ENCODE measurements around the gene PLEKHA7. TPM values are rescaled to one million over a fixed set of nuclear protein-coding genes. Genes with fewer than 3 reads are reported as not detected.
"Not testable (repeated sequence)": the region's sequence is repeated elsewhere in the genome, so short reads cannot be mapped to it uniquely, and the experiment has no call there.

The PLEKHA7 gene
- polyA plus RNA-seq, 1 of the 3 experiments (the other 2 are of a cell fraction), result 0.12 TPM

DNA sequence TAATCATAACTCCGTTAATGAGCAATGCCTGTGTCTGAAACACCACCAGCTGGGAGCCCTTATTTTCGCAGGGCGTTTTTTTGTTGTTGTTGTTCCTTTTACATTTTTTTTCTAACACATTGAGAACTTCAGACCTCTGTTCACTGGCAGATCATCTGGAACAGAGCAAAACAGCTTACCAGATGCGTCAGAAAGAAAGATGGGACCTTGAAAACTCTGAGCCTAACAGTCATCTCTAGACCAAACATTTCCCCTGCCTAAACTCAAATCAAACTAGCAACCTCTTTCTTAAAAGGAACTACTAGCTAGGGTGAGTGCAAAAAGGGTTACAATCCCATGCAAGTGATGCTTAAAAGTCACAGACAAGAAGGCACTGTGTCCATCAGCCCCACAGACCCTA is 93.2 kb downstream of the PLEKHA7 start:
- 51% methylated on average over 4 of the region's 4 CpGs for WGBS (ENCODE audit: low lambda C conversion rate)
- H3K9me3 ChIP-seq, result no peaks in the 10 kb centered on the region
- no peaks in the 10 kb centered on the region for H3K36me3 ChIP-seq (replicated peaks in 1 of 2; ENCODE audit: control insufficient read depth in 1 of 2, insufficient read depth in 2 of 2, low read length in 1 of 2)
- H3K4me3 ChIP-seq (ENCODE audit: low read depth in 2 of 2, low read length in 1 of 2), result no peak overlapping the region
- peaks cover 34% of the 10 kb centered on the region for H3K27me3 ChIP-seq (ENCODE audit: insufficient read depth)
- H3K79me2 ChIP-seq (ENCODE audit: insufficient read depth), result no peaks in the 10 kb centered on the region
- DNase-seq, result no peak
- H3K9me2 ChIP-seq, result no peaks in the 10 kb centered on the region
- H3K4me1 ChIP-seq (ENCODE audit: control insufficient read depth in 1 of 2, insufficient read depth in 2 of 2, low read depth in 1 of 2, low read length in 1 of 2), result peaks cover 0 to 11% of the 10 kb centered on the region in 2 experiments; a peak in 1 of 4 replicates
- TF ChIP-seq, protein P1, sequence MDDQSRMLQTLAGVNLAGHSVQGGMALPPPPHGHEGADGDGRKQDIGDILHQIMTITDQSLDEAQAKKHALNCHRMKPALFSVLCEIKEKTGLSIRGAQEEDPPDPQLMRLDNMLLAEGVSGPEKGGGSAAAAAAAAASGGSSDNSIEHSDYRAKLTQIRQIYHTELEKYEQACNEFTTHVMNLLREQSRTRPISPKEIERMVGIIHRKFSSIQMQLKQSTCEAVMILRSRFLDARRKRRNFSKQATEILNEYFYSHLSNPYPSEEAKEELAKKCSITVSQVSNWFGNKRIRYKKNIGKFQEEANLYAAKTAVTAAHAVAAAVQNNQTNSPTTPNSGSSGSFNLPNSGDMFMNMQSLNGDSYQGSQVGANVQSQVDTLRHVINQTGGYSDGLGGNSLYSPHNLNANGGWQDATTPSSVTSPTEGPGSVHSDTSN (IDR thresholded peaks at IDR 0.05), result no peak
- no peak overlapping the region for H3K9ac ChIP-seq
- H3K27ac ChIP-seq (ENCODE audit: low read depth in 2 of 2, low read length in 1 of 2), result no peak overlapping the region
- ChIA-PET CTCF (interaction anchor here (0.9 to 1.8 kb wide), 3 partner anchors 13 to 142 kb away, joined by 3 to 5 read pairs (median 4); no protein-coding TSS in a partner anchor), POLR2A (no interaction called here)
- H2AFZ ChIP-seq (ENCODE audit: low read depth), result no peak overlapping the region
- H4K20me1 ChIP-seq (ENCODE audit: insufficient read depth), result no peaks in the 10 kb centered on the region
- H3K4me2 ChIP-seq, result no peak overlapping the region
- no peaks in the 10 kb centered on the region for H3F3A ChIP-seq (replicated peaks; ENCODE audit: insufficient read depth)

DNA sequence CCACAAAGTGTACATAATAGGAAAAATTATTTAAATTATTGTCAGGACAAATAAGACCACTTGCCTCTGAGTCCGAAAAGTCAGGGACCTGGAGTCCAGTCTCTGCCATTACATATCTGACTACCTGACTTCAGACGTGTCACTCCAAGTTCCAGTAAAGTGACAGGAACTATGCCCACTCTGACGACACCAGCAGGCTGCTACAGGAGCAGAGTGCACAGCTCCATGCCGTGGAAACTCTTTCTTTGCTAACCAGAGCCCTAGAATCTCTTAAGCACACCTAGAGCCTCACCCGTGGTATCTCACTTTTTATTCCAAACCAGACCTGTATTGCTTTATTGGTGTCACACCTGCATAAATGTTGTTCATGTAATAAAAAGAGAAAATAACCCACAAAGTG is 93.7 kb downstream of the PLEKHA7 start:
- DNase-seq, result no peak
- TF ChIP-seq GABPA (IDR thresholded peaks at IDR 0.05; ENCODE audit: low read depth) (no peak), TAF1 (IDR thresholded peaks at IDR 0.05; ENCODE audit: borderline replicate concordance, low read depth, low read length) (no peak), MXI1 (IDR thresholded peaks at IDR 0.05; ENCODE audit: low read depth, low read length) (no peak), RCOR1 (IDR thresholded peaks at IDR 0.05; ENCODE audit: low read length) (no peak), ELF1 (IDR thresholded peaks at IDR 0.05) (no peak), TCF12 (IDR thresholded peaks at IDR 0.05) (no peak), EZH2phosphoT487 (IDR thresholded peaks at IDR 0.05; ENCODE audit: borderline replicate concordance, low read depth) (no peak), YY1 (IDR thresholded peaks at IDR 0.05; ENCODE audit: low read depth) (no peak), SIN3A (IDR thresholded peaks at IDR 0.05; ENCODE audit: borderline replicate concordance, low read depth, low read length) (no peak), FOXM1 (IDR thresholded peaks at IDR 0.05; ENCODE audit: low read depth) (no peak), NRF1 (IDR thresholded peaks at IDR 0.05; ENCODE audit: low read depth, low read length) (no peak)
- TF ChIP-seq, protein P2, sequence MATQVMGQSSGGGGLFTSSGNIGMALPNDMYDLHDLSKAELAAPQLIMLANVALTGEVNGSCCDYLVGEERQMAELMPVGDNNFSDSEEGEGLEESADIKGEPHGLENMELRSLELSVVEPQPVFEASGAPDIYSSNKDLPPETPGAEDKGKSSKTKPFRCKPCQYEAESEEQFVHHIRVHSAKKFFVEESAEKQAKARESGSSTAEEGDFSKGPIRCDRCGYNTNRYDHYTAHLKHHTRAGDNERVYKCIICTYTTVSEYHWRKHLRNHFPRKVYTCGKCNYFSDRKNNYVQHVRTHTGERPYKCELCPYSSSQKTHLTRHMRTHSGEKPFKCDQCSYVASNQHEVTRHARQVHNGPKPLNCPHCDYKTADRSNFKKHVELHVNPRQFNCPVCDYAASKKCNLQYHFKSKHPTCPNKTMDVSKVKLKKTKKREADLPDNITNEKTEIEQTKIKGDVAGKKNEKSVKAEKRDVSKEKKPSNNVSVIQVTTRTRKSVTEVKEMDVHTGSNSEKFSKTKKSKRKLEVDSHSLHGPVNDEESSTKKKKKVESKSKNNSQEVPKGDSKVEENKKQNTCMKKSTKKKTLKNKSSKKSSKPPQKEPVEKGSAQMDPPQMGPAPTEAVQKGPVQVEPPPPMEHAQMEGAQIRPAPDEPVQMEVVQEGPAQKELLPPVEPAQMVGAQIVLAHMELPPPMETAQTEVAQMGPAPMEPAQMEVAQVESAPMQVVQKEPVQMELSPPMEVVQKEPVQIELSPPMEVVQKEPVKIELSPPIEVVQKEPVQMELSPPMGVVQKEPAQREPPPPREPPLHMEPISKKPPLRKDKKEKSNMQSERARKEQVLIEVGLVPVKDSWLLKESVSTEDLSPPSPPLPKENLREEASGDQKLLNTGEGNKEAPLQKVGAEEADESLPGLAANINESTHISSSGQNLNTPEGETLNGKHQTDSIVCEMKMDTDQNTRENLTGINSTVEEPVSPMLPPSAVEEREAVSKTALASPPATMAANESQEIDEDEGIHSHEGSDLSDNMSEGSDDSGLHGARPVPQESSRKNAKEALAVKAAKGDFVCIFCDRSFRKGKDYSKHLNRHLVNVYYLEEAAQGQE (IDR thresholded peaks at IDR 0.05; ENCODE audit: low read depth, low read length), result no peak
- TF ChIP-seq, protein P3, sequence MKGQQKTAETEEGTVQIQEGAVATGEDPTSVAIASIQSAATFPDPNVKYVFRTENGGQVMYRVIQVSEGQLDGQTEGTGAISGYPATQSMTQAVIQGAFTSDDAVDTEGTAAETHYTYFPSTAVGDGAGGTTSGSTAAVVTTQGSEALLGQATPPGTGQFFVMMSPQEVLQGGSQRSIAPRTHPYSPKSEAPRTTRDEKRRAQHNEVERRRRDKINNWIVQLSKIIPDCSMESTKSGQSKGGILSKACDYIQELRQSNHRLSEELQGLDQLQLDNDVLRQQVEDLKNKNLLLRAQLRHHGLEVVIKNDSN (IDR thresholded peaks at IDR 0.05; ENCODE audit: borderline replicate concordance, low read depth), result no peak
- H3K79me2 ChIP-seq (ENCODE audit: insufficient read depth), result no peaks in the 10 kb centered on the region
- H3K27ac ChIP-seq (ENCODE audit: low read depth in 2 of 2, low read length in 1 of 2), result no peak overlapping the region
- no peaks in the 10 kb centered on the region for H3K9me3 ChIP-seq
- H3K4me2 ChIP-seq, result no peak overlapping the region
- 33% methylated on average over 5 of the region's 5 CpGs for WGBS (ENCODE audit: low lambda C conversion rate)
- H3K4me3 ChIP-seq (ENCODE audit: low read depth in 2 of 2, low read length in 1 of 2), result no peak overlapping the region
- H3K36me3 ChIP-seq (replicated peaks in 1 of 2; ENCODE audit: control insufficient read depth in 1 of 2, insufficient read depth in 2 of 2, low read length in 1 of 2), result no peaks in the 10 kb centered on the region
- H3K4me1 ChIP-seq (ENCODE audit: control insufficient read depth in 1 of 2, insufficient read depth in 2 of 2, low read depth in 1 of 2, low read length in 1 of 2), result peaks cover 0 to 7% of the 10 kb centered on the region in 2 experiments; a peak in 1 of 4 replicates
- no peaks in the 10 kb centered on the region for H3F3A ChIP-seq (replicated peaks; ENCODE audit: insufficient read depth)
- no peaks in the 10 kb centered on the region for H3K9me2 ChIP-seq
- H2AFZ ChIP-seq (ENCODE audit: low read depth), result no peak overlapping the region
- CTCF ChIA-PET, result interaction anchor here (0.9 to 1.8 kb wide), 2 partner anchors 14 to 26 kb away, joined by 3 to 5 read pairs; no protein-coding TSS in a partner anchor
- no peak overlapping the region for H3K9ac ChIP-seq
- peaks cover 29% of the 10 kb centered on the region for H3K27me3 ChIP-seq (ENCODE audit: insufficient read depth)
- POLR2A ChIA-PET, result no interaction called here
- H4K20me1 ChIP-seq (ENCODE audit: insufficient read depth), result no peaks in the 10 kb centered on the region

DNA sequence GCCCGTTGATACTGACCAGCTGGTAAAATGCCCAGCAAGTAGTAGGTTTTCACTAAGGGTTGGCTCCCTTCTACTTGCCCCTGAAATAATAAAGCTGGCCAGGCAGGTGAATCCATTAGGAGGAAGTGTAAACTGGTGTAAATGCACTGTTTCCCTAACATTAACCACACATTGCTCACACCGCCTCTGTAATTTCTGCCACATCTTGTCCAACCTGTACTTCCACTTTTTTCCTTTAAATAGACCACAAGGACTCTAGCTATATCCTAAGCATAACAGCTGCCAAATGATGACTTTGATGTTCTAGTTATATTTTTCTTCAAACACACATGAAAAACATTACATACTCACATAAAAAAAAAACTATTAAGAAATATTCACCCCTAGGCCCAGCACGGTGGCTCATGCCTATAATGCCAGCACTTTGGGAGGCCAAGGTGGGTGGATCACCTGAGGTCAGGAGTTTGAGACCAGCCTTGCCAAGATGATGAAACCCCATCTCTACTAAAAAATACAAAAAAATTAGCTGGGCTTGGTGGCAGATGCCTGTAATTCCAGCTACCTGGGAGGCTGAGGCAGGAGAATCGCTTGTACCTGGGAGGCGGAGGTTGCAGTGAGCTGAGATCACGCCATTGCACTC is 95.6 kb downstream of the PLEKHA7 start:
- H3K4me2 ChIP-seq; H3K9me3 ChIP-seq; DNase-seq; H3F3A ChIP-seq (replicated peaks; ENCODE audit: insufficient read depth); POLR2A ChIA-PET; H4K20me1 ChIP-seq (ENCODE audit: insufficient read depth); H3K4me3 ChIP-seq (ENCODE audit: low read depth in 2 of 2, low read length in 1 of 2); H3K9me2 ChIP-seq; H3K9ac ChIP-seq; H3K36me3 ChIP-seq (replicated peaks in 1 of 2; ENCODE audit: control insufficient read depth in 1 of 2, insufficient read depth in 2 of 2, low read length in 1 of 2); H2AFZ ChIP-seq (ENCODE audit: low read depth); H3K4me1 ChIP-seq (ENCODE audit: control insufficient read depth in 1 of 2, insufficient read depth in 2 of 2, low read depth in 1 of 2, low read length in 1 of 2); H3K79me2 ChIP-seq (ENCODE audit: insufficient read depth); H3K27ac ChIP-seq (ENCODE audit: low read depth in 2 of 2, low read length in 1 of 2): not testable (repeated sequence)
- peaks cover 11% of the 10 kb centered on the region; the same call in 1 of the 2 replicates for H3K27me3 ChIP-seq (ENCODE audit: insufficient read depth)
- CTCF ChIA-PET, result interaction anchor here (1.0 to 2.0 kb wide), 3 partner anchors 98 to 435 kb away, joined by 3 to 10 read pairs (median 4); no protein-coding TSS in a partner anchor
- 61% methylated on average over 6 of the region's 6 CpGs for WGBS (ENCODE audit: low lambda C conversion rate)
